GM12865 (cell line): ENCODE measurements around the gene WWP2.
A peak's percentile ranks its signal among the peaks of the same experiment; 100 is the strongest.
"Not testable (repeated sequence)": the region's sequence is repeated elsewhere in the genome, so short reads cannot be mapped to it uniquely, and the experiment has no call there.

Source experiments
- DNase-seq: peaks from one replicate; pipeline ENCODE4 v3.0.0; 2010; ENCODE audit warnings: low read depth
- H3K4me3 ChIP-seq: 2 replicates; pipeline ENCODE4 v1.5.1; 2011; ENCODE audit warnings: mild to moderate bottlenecking, low read depth, low read length, control low read depth
- CTCF ChIP-seq: IDR thresholded peaks from 2 replicates; pipeline ENCODE4 v1.5.1; 2011; ENCODE audit warnings: low read length, control low read depth, low read depth, inconsistent platforms; ENCODE audit not compliant: insufficient read depth; ENCODE audit errors: missing control alignments

Gene WWP2

DNA sequence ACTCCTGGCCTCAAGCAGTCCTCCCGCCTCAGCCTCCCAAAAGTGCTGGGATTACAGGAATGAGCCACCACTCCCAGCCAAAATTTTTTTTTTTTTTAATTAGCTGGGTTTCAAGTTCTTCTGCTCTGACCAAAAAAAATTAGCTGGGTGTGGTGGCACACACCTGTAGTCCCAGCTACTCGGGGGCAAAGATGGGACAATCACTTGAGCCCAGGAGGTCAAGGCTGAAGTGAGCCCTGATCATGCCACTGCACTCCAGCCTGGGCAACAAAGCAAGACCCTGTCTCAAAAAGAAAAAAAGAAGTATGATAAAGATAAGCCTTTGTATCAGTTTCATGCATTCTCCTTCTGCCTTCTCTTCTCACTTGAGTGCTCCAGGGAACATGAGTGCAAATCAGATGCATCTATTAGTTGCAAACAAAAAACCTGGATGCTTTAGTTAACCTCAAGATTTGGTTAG, 37.7 kb upstream of the WWP2 start:
- no peak for DNase-seq
- no peak overlapping the region for H3K4me3 ChIP-seq
- TF ChIP-seq CTCF = no peak

GRCh38 chr16:69724981-69725479, 37.1 kb upstream of the WWP2 start:
- TF ChIP-seq CTCF = no peak
- H3K4me3 ChIP-seq = no peak overlapping the region
- no peak for DNase-seq

DNA sequence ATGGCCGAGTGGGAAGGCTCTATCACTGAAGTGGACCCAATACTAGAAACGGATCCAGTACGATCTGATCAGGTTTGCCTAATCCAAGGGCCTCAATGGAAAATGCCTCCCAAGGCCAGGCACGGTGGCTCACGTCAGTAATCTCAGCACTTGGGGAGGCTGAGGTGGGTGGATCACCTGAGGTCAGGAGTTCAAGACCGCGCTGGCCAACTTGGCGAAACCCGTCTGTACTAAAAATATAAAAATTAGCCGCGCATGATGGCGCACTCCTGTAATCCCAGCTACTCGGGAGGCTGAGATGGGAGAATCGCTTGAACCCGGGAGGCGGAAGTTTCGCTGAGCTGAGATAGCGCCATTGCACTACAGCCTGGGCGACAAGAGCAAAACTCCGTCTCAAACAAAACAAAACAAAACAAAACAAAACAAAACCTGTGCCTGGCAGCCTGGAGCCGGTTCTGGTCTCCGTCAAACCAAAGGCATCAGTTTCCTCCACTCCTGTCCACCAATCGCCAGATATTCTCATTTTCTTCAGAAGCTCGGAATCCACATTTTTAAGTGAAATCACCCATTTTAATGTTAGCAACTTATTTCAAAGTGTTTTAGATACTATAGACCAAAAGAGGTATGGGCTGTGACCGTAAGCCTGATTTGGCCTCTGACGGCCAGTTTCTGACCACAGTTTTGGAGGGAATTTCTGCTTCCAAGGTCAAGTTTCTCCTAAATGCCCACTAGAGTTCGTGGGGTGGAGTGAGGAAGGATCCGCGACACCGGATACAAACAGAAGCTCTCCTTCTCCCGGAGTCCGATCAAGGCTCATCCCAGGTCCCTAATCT, 36.4 kb upstream of the WWP2 start:
- H3K4me3 ChIP-seq = peak overlapping the region; percentile 63
- DNase-seq = no peak
- no peak for TF ChIP-seq CTCF

DNA sequence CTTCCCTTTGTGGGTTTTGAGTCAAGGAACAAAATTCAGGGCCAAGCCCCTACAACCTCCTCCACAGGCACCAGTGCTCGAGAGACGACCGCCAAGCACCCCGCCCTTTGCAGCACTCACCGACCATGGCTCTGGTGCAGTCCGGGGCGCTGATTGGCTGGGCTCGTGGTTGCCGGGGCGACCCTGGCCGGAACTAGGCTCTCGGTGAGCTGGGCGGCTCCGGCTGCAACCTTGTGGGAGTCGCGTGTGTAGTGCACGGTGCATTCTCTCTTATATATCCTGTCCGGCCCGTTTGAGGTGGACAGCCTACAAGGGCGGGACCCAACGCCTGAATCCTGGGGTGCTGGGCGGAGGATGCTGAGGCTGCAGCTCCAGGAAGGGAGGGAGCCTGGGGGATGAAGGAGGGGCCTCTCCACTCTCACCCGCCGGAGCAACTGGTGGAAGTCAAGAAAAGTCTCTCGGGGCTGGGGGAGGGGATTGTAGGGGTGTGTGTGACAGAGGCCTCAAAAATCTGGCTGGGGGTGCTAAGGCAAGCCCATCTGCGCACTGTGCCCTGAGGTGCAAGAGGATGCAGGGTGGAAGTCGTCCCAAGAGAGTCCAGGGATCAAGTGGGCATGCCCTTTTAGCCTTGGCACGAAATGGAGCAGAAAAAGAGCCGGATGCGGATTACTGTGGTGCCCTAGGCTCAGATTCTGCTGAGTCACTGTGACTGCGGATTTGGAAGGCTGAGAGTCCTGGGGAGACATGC, 35.6 kb upstream of the WWP2 start, which contains the start of gene NQO1:
TSS of gene NQO1 (minus strand) at position 248 of the 748 bp plus-strand sequence. CDS start at position 127, 121 bp downstream.
- DNase-seq = peak; percentile 97
- H3K4me3 ChIP-seq = peak within 1 kb of the TSS; percentile 63
- TF ChIP-seq CTCF = no peak

DNA sequence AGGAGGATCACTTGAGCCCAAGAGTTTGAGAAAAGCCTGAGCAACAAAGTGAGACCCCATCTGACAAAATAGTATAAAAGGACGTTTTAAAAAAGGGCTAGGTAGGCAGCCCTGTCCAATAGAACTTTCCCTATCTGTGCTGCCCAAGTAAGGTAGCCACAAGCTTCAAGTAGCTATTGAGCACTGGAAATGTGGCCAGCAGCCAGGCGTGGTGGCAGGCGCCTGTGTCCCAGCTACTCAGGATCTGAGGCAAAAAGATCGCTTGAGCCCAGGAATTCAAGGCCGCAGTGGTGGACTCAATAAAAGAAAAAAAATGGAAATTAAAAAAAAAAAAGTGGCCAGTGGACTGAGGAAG, 34.2 kb upstream of the WWP2 start:
- no peak overlapping the region for H3K4me3 ChIP-seq
- no peak for TF ChIP-seq CTCF
- DNase-seq = no peak

- H3K4me3 ChIP-seq, DNase-seq: not testable (repeated sequence)
Observed at GRCh38 chr16:69729030-69729429, 33.1 kb upstream of the WWP2 start.

DNA sequence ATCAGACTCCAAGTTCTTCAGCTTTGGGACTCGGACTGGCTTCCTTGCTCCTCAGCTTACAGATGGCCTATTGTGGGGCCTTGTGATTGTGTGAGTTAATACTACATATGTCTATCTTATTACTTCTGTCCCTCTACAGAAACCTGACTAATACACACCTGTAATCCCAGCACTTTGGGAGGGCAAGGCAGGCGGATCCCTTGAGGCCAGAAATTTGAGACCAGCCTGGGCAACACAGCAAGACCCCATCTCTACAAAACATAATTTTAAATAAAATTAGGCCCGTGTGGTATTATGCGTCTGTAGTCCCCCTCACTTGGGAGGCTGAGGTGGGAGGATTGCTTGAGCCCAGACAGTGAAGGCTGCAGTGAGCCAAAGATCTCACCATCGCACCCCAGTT, 30.9 kb upstream of the WWP2 start:
- not testable (repeated sequence) for DNase-seq, H3K4me3 ChIP-seq
